C4-2B (cell line): Measurements from ENCODE around the gene CLIC3.

ENCODE experiments used
- CTCF ChIP-seq: fragments of 450-650 bp; conservative IDR thresholded peaks from 2 replicates; pipeline ENCODE4 v1.5.1; 2017; ENCODE audit warnings: mild to moderate bottlenecking
- ZFX ChIP-seq: fragments of 450-650 bp; IDR thresholded peaks from 2 replicates; pipeline ENCODE4 v1.6.1; 2017

GRCh38 chr9:136974817-136975535, 21.4 kb downstream of the CLIC3 start:
- no peak for TF ChIP-seq CTCF
- TF ChIP-seq ZFX, result no peak
